UCSD-AML1 (cell line): Measurements from ENCODE around the gene TMEM17.
"Not testable (repeated sequence)": the region's sequence is repeated elsewhere in the genome, so short reads cannot be mapped to it uniquely, and the experiment has no call there.

Experiments
- DNase-seq: peaks from one replicate; lab custom pipeline; 2025; ENCODE audit not compliant: unreplicated experiment; lab: John Stamatoyannopoulos, UW

The TMEM17 gene

GRCh38 chr2:62505750-62506420 lies at the start of gene TMEM17:
Gene TMEM17 (minus strand): TSS chr2:62506195. CDS start chr2:62506129, 66 bp downstream.
- peak; percentile 79 for DNase-seq

GRCh38 chr2:62554440-62554839 lies 48.4 kb upstream of the TMEM17 start:
- no peak for DNase-seq

- DNase-seq = no peak
Observed at GRCh38 chr2:62550461-62550860, 44.5 kb upstream of the TMEM17 start.

GRCh38 chr2:62547854-62548253 lies 41.9 kb upstream of the TMEM17 start:
- DNase-seq = no peak

GRCh38 chr2:62545261-62545660 lies 39.3 kb upstream of the TMEM17 start:
- no peak for DNase-seq

- DNase-seq = no peak
Observed at GRCh38 chr2:62540408-62541168, 34.6 kb upstream of the TMEM17 start.

GRCh38 chr2:62539606-62540407 lies 33.8 kb upstream of the TMEM17 start:
- DNase-seq = no peak

GRCh38 chr2:62538756-62539155 lies 32.8 kb upstream of the TMEM17 start:
- DNase-seq = no peak

GRCh38 chr2:62537814-62538213 lies 31.8 kb upstream of the TMEM17 start:
- DNase-seq = no peak

- no peak for DNase-seq
Observed at GRCh38 chr2:62536873-62537547, 31.0 kb upstream of the TMEM17 start.

GRCh38 chr2:62535521-62535920 lies 29.5 kb upstream of the TMEM17 start:
- not testable (repeated sequence) for DNase-seq

- DNase-seq = no peak
Observed at GRCh38 chr2:62531594-62531993, 25.6 kb upstream of the TMEM17 start.

- no peak for DNase-seq
Observed at GRCh38 chr2:62529758-62530157, 23.8 kb upstream of the TMEM17 start.

- no peak for DNase-seq
Observed at GRCh38 chr2:62527478-62528210, 21.6 kb upstream of the TMEM17 start.

GRCh38 chr2:62526531-62527381 lies 20.8 kb upstream of the TMEM17 start:
- no peak for DNase-seq

GRCh38 chr2:62525549-62526269 lies 19.7 kb upstream of the TMEM17 start:
- DNase-seq = no peak

GRCh38 chr2:62524293-62524941 lies 18.4 kb upstream of the TMEM17 start:
- DNase-seq = no peak

- DNase-seq = not testable (repeated sequence)
Observed at GRCh38 chr2:62521061-62521460, 15.1 kb upstream of the TMEM17 start.
